Astrocyte (in vitro differentiated cells and primary cell): ENCODE data around the gene MVP.

ENCODE experiments used
- EZH2 ChIP-seq: IDR thresholded peaks from 2 replicates; pipeline ENCODE4 v1.6.1; 2012; ENCODE audit warnings: mild to moderate bottlenecking, low read length, inconsistent platforms; ENCODE audit not compliant: insufficient read depth
- TF ChIP-seq, protein P1 (sequence below): IDR thresholded peaks from 2 replicates; pipeline ENCODE4 v1.5.1; 2011; ENCODE audit warnings: low read depth, mild to moderate bottlenecking, inconsistent platforms, low read length, moderate library complexity; ENCODE audit not compliant: insufficient read depth

- TF ChIP-seq, protein P1, sequence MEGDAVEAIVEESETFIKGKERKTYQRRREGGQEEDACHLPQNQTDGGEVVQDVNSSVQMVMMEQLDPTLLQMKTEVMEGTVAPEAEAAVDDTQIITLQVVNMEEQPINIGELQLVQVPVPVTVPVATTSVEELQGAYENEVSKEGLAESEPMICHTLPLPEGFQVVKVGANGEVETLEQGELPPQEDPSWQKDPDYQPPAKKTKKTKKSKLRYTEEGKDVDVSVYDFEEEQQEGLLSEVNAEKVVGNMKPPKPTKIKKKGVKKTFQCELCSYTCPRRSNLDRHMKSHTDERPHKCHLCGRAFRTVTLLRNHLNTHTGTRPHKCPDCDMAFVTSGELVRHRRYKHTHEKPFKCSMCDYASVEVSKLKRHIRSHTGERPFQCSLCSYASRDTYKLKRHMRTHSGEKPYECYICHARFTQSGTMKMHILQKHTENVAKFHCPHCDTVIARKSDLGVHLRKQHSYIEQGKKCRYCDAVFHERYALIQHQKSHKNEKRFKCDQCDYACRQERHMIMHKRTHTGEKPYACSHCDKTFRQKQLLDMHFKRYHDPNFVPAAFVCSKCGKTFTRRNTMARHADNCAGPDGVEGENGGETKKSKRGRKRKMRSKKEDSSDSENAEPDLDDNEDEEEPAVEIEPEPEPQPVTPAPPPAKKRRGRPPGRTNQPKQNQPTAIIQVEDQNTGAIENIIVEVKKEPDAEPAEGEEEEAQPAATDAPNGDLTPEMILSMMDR, result no peak
- TF ChIP-seq EZH2, result no peak
These were observed 43.9 kb downstream of the MVP start for GRCh38 chr16:29864205-29864604.
